Hepatocyte (in vitro differentiated cells): Measurements from ENCODE around the gene ZNF281. TPM values are rescaled to one million over a fixed set of nuclear protein-coding genes. Genes with fewer than 3 reads are reported as not detected.

Experiments used
- DNase-seq: peaks from one replicate; pipeline ENCODE4 v3.0.0-alpha.2; 2016; ENCODE audit warnings: low spot score
- H2AFZ ChIP-seq: fragments of 200-600 bp; sonication (generic); 2 replicates; pipeline ENCODE4 v1.6.0; 2016; ENCODE audit warnings: antibody characterized with exemption, mild to moderate bottlenecking
- H3K27ac ChIP-seq: fragments of 200-600 bp; sonication (generic); 2 replicates; pipeline ENCODE4 v1.5.1; 2016; ENCODE audit warnings: mild to moderate bottlenecking
- H3K27me3 ChIP-seq: fragments of 200-600 bp; sonication (generic); 2 replicates; pipeline ENCODE4 v1.6.1; 2016
- H3K36me3 ChIP-seq: fragments of 200-600 bp; sonication (generic); replicated peaks from 2 replicates; pipeline ENCODE4 v1.5.1; 2016; ENCODE audit warnings: low read depth; ENCODE audit not compliant: insufficient read depth
- H3K4me1 ChIP-seq: fragments of 200-600 bp; sonication (generic); 2 replicates; pipeline ENCODE4 v1.5.1; 2016; ENCODE audit warnings: mild to moderate bottlenecking, moderate library complexity; ENCODE audit not compliant: insufficient read depth
- H3K4me2 ChIP-seq: fragments of 200-600 bp; sonication (generic); 2 replicates; pipeline ENCODE4 v1.6.0; 2016
- H3K4me3 ChIP-seq: fragments of 200-600 bp; sonication (generic); 2 replicates; pipeline ENCODE4 v1.5.1; 2016; ENCODE audit warnings: mild to moderate bottlenecking
- H3K79me2 ChIP-seq: fragments of 200-600 bp; sonication (generic); 2 replicates; pipeline ENCODE4 v1.6.0; 2017; ENCODE audit warnings: mild to moderate bottlenecking
- H3K9me2 ChIP-seq: fragments of 200-600 bp; sonication (generic); replicated peaks from 2 replicates; pipeline ENCODE4 v1.6.0; 2017; ENCODE audit warnings: mild to moderate bottlenecking; ENCODE audit not compliant: insufficient read depth
- H3K9me3 ChIP-seq: fragments of 200-600 bp; sonication (generic); 2 replicates; pipeline ENCODE4 v1.5.1; 2016; ENCODE audit warnings: low read depth, mild to moderate bottlenecking
- H4K20me1 ChIP-seq: fragments of 200-600 bp; sonication (generic); 2 replicates; pipeline ENCODE4 v1.6.0; 2016; ENCODE audit warnings: mild to moderate bottlenecking; ENCODE audit not compliant: insufficient read depth, poor library complexity, severe bottlenecking
- CTCF ChIP-seq: fragments of 200-600 bp; sonication (generic); IDR thresholded peaks from 2 replicates; pipeline ENCODE4 v1.5.1; 2016; ENCODE audit warnings: antibody characterized with exemption, mild to moderate bottlenecking; ENCODE audit not compliant: poor library complexity
- EZH2 ChIP-seq: fragments of 200-600 bp; sonication (generic); IDR thresholded peaks from 2 replicates; pipeline ENCODE4 v1.6.1; 2016; ENCODE audit warnings: antibody characterized with exemption, mild to moderate bottlenecking, borderline replicate concordance
- EZH2phosphoT487 ChIP-seq: fragments of 200-600 bp; sonication (generic); IDR thresholded peaks from one replicate; pipeline ENCODE4 v1.6.1; 2018; ENCODE audit warnings: antibody characterized with exemption, mild to moderate bottlenecking, low read depth, moderate library complexity; ENCODE audit not compliant: unreplicated experiment, severe bottlenecking
- WGBS: methylation state at CpG from one replicate; pipeline ENCODE4 v1.1.6; 2016; ENCODE audit warnings: low lambda C conversion rate; ENCODE audit errors: missing lambda C conversion rate; 5-methylcytosine and 5-hydroxymethylcytosine counted together
- polyA plus RNA-seq: library from polyadenylated mRNA; unstranded; fragments of >200 nt; fragmentation: Nextera tagmentation; extraction: Ambion mirVana; gene quantifications from 2 replicates; pipeline ENCODE4 v1.2.1, GENCODE V29; 2016
- total RNA-seq: library from RNA; depleted of rRNA; stranded (reverse); fragments of >200 nt; gene quantifications from 2 replicates; pipeline ENCODE4 v1.2.3, GENCODE V29; 2014

ZNF281 gene
- total and polyA plus RNA-seq, 2 experiments from 2014 or later = 19.2 to 26.6 TPM

- no peaks in the 10 kb centered on the region for H3K79me2 ChIP-seq
- peak; percentile 21 for DNase-seq
- H3K27ac ChIP-seq = peak overlapping the region; percentile 46
- H3K4me3 ChIP-seq = no peak overlapping the region
- H3K4me1 ChIP-seq = peaks cover 10% of the 10 kb centered on the region
- WGBS = 26% methylated on average over 1 of the region's 1 CpG
- H3K27me3 ChIP-seq = no peaks in the 10 kb centered on the region
- H3K4me2 ChIP-seq = peak overlapping the region; percentile 23
- H3K9me2 ChIP-seq = no peaks in the 10 kb centered on the region
- no peaks in the 10 kb centered on the region for H3K9me3 ChIP-seq
- no peak for TF ChIP-seq EZH2
- H3K36me3 ChIP-seq = no peaks in the 10 kb centered on the region
- no peaks in the 10 kb centered on the region for H4K20me1 ChIP-seq
- no peak overlapping the region for H2AFZ ChIP-seq
These were observed 30.4 kb downstream of the ZNF281 start for GRCh38 chr1:200379432-200379757.

GRCh38 chr1:200378096-200378495, 31.7 kb downstream of the ZNF281 start:
- no peaks in the 10 kb centered on the region for H3K9me3 ChIP-seq
- no peak overlapping the region for H3K4me2 ChIP-seq
- H3K27ac ChIP-seq = no peak overlapping the region
- H3K27me3 ChIP-seq = no peaks in the 10 kb centered on the region
- H3K4me3 ChIP-seq = no peak overlapping the region
- H3K4me1 ChIP-seq = peaks cover 16% of the 10 kb centered on the region
- 64% methylated on average over 1 of the region's 1 CpG for WGBS
- H4K20me1 ChIP-seq = no peaks in the 10 kb centered on the region
- DNase-seq = no peak
- no peak overlapping the region for H2AFZ ChIP-seq
- H3K79me2 ChIP-seq = no peaks in the 10 kb centered on the region
- H3K9me2 ChIP-seq = no peaks in the 10 kb centered on the region
- no peaks in the 10 kb centered on the region for H3K36me3 ChIP-seq
- TF ChIP-seq EZH2 (no peak), EZH2phosphoT487 (no peak), CTCF (no peak)

GRCh38 chr1:200376528-200376927, 33.3 kb downstream of the ZNF281 start:
- Histone ChIP-seq H3K4me3 (no peak overlapping the region), H2AFZ (no peak overlapping the region), H3K9me3 (no peaks in the 10 kb centered on the region), H3K4me1 (peaks cover 16% of the 10 kb centered on the region), H3K9me2 (no peaks in the 10 kb centered on the region), H3K27me3 (no peaks in the 10 kb centered on the region), H3K36me3 (no peaks in the 10 kb centered on the region), H4K20me1 (no peaks in the 10 kb centered on the region), H3K79me2 (no peaks in the 10 kb centered on the region), H3K27ac (no peak overlapping the region), H3K4me2 (no peak overlapping the region)
- no peak for DNase-seq
- TF ChIP-seq CTCF = no peak
- no peak for TF ChIP-seq EZH2phosphoT487
- TF ChIP-seq EZH2 = no peak

- Histone ChIP-seq H3K4me1 (peaks cover 12% of the 10 kb centered on the region), H3K4me2 (no peak overlapping the region), H3K36me3 (no peaks in the 10 kb centered on the region), H3K79me2 (no peaks in the 10 kb centered on the region), H3K4me3 (no peak overlapping the region), H3K27me3 (no peaks in the 10 kb centered on the region), H3K9me3 (no peaks in the 10 kb centered on the region), H4K20me1 (no peaks in the 10 kb centered on the region), H2AFZ (no peak overlapping the region), H3K9me2 (no peaks in the 10 kb centered on the region), H3K27ac (no peak overlapping the region)
- WGBS = 65% methylated on average over 7 of the region's 7 CpGs
- no peak for TF ChIP-seq EZH2phosphoT487
- no peak for TF ChIP-seq EZH2
- TF ChIP-seq CTCF = no peak
- no peak for DNase-seq
These were observed 35.1 kb downstream of the ZNF281 start for GRCh38 chr1:200374569-200375295.
